SKM-1 (cell line): ENCODE results near the gene IGF2BP2.

Experiments
- DNase-seq: peaks from one replicate; lab custom pipeline; 2025; ENCODE audit not compliant: unreplicated experiment; lab: John Stamatoyannopoulos, UW

Gene IGF2BP2

DNA sequence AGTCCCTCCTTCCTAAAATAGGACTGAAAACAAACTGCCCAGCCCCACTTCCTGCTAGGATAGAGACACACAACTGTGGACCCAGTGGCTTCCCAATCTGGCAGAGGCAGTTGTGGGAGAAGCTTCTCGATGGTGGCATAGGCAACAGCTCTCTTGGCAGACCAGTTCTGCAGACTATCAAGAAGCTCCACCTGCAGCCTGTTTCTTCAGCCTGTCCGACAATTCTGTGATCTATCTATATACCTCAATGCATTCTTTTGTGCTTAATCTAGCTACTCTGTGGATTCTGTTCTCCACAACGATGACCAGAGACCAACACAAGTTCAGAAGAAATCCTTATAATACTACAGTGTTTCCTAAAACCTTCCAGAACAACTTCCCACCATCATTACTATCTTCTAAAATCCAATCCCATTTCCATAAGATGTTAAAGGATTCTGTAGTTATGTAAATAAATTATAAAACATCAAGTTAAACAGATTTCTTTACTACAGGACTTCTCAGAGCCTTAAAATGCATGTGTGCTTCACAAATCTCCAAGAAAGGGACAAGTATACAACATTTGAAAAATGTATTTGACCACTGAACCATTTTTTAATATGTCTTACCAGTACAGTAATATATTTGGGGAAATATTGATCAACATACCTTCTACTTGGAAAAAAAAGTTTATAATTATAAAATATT lies 57.7 kb downstream of the IGF2BP2 start:
- DNase-seq = no peak

DNA sequence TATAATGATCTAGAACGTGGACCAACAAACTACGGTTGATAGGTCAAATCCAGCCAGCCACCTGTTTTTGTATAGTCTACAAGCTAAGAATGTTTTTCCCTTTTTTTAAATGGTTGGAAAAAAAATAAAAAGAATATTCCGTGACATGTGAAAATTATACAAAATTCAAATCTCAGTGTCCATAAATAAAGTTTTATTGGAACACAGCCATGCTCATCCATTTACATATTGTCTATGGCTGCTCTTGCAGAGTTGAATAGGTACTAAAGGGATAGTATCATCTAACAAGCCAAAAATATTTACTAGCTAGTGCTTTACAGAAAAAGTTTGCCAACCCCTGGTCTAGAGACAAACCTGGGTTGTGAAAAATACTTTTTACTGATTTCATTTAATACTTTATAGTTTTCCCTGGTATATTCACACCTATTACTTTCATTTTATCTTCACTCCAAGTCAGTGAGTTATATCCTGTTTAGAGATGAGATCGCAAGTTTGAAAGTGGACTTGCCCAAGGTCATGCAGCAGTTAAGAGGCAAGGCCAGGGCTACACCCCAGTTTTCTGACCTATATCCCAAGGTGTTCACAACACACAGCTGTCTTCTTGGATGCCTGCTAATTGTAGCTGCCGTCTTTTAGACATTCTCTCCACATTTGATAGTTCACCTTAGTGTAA lies 58.4 kb downstream of the IGF2BP2 start:
- DNase-seq = no peak

DNA sequence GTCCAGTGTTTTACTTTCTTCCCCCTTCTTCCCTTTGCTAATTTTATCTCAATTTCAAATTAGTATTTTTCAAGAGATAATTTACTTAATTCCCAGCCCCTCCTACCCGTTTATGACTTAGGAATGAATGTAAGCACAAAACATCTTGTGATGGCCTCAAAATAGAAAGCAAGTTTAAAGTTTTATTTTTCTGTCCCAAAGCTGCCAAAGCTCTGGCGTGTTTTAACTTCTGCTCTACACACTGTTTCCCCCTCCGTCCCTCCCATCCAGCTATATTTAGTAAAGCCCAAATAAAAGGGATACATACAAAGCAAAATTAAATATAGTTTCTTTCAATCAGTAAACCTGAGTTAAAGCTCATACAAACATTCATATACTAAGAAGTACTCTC lies 59.9 kb downstream of the IGF2BP2 start:
- no peak for DNase-seq

DNA sequence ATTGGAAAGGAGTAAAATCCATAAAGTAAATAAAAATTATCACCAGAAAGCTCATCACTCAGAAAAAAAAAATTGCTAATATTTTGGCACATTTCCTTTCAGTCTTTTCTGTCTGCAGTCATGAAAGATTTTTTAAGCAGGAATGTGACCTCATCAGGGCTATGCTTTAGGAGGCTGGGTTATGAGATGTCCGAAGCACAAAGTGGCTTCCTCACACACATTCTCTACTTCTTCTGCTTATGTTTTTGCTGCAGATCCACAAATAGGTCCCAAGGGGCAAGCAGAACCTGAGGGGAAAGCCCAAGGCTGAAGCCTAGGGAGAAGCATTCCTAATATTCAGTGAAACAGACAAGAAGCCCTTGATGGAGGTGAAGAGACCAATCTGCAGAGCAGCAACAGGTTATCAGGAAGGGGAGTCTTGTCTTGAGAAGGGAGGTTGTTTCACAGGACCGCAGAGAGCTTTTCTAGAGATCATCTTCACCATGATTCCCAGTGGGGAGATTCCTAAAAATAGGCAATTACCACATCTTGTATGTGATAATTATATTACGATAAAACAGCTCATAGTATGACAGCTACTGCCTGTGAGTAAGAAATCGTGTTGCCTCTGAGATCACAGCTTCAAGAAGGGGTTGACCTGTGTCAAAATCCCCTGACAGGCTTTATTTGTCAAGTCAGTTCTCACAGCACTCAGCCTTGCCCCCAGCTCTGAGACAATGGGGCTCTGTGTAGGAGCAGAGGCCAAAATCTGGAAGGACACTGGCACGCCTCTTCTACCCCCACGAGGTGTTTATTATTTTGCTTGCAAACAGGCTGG lies 60.5 kb downstream of the IGF2BP2 start:
- no peak for DNase-seq

DNA sequence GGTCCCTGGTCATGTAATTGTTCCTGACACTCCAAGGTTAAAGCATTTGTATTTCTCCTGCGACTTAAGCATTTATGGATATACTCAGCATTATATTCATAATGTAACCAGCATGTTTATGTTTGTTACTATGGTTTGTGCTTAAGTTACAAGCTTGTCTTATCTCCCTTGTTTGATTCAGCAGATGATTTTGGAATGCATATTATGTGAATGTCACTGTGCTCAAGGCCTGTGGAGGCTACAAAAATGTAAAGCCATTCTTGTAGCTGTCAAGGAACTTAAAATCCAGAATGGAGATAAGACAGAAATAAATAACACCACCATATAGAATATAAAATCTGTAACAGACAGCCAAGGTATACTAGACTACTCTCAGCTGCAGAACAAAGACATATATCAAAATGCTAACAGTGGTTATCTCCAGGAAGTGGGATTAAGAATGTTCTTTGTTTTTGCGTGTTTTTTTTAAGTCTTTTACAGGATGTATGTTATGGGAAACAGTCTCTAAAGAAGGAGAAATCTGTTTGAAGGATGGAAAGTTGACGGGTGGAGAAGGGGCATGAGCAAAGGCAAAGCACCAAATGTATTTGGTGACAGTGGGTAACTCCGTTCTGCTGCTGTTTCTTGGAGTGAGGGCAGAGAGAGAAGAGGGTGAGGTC lies 61.4 kb downstream of the IGF2BP2 start:
- no peak for DNase-seq

DNA sequence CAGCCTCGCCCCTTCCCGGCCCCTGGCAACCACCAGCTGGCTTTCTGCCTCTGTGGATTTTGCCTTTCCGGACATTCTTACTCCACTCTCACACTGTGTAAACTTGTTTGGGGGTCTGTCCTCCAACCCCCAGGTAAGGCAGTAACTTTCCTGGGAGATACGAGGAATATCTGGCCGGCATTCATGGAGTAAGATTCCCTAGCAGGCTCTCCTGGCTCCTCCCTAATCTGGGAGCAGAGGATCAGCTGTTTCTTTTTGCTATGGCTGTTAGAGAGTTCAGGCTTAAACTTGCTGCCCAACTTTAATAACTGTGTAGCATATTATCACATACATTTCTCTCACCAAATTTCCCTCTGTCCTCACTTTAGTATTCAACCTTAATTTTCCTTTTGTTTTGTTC lies 64.3 kb downstream of the IGF2BP2 start:
- no peak for DNase-seq

DNA sequence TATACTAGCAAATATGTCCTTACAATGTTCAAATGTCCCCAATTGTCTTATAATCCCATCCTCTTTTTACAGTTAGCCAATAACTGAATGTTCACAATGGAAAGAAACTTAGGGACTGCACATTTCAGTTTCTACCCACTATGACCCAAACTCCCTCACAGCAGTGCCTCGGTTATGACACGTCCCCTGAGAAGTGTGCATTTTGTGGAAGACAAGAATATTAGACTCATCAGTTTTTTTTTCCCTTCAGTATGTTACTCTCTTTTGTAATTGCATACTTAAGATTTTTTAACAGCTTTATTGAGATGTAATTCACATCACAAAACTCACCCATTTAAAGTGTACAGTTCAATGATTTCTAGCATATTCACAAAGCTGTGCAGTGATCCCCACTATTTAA lies 64.8 kb downstream of the IGF2BP2 start:
- no peak for DNase-seq

DNA sequence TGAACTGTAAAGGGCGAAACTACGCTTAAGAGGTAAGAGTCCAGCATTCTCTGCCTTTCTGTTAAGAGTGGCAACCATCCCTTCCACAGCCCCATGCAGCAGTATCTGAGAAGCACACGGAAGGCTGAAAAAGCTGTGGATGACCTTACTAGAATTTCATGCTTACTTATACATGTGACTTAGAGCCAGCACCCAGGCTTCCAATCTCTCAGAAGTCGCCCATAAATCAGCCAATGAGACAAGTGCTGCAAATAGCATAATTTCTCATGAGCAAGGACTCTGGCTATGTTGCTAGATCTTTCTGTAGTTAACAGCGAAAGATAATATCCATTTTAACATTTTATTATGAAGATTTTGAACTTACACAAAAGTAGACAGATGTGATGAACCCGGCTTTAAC lies 65.3 kb downstream of the IGF2BP2 start:
- DNase-seq = no peak

DNA sequence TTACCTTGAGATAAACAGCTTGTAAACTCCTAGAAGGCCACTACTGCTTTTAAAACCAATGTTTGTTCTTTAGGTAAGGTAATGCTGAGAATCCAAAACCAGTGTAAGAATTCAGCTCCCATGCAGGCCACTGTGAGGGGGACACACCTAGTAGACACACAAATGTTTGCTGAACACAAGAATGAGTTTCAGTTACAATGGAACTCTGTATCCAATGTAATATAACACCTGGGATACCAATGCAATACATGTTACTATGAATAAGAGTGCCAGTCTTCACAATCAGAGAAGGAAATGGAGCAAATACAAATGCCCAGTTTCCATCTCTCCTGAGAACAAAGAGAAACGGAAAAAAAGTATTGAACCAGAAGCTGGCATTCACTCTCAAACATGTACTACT lies 65.9 kb downstream of the IGF2BP2 start:
- DNase-seq = no peak

DNA sequence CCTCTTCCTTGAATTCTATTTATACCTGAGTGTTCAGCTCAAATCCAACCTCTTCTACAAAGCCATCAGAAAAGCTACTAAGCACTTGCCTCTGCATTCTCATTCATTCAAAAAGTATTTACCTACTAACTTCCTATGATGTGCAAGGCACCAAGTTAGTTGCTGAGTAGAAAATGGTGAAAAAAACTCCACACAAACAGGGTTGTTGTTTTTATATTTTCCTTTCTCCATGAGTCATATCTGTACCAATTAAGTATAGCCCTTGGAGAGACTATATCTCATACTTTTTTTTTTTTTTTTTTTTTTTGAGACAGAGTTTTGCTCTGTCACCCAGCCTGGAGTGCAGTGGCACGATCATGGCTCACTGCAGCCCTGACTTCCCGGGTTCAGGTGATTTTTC lies 67.7 kb downstream of the IGF2BP2 start:
- no peak for DNase-seq

DNA sequence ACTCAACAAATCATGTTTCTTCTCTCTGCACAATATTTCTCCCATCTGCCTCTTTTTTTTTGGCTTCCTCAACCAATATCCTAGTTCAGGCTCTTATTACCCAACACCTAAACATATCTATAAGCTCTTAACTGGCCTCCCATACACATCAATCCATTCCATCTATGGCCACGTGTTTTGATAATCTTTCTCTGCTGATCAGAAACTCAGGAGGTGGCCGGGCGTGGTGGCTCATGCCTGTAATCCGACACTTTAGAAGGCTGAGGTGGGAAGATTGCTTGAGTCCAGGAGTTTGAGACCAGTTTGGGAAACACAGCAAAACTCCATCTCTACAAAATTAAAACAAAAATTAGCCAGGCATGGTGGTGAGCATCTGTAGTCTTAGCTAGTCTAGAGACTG lies 68.4 kb downstream of the IGF2BP2 start:
- no peak for DNase-seq

DNA sequence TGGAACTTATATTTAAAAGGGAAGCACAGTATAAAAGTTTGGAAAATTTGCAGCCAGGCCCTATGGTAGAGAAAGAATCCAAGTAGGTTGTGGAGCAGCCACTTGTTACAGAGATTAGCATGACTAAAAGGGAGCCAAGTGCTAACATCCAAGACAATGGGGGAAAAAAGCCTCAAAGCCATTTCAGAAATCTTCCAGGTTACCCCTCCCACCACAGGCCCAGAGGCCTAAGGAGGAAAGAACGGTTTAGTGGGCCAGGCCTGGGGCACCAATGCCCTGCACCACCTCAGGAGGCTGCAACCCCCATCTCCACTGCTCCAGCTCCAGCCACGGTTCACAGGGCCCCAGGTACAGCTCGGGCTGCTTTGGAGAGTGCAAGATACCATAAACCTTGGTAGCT lies 69.9 kb downstream of the IGF2BP2 start:
- DNase-seq = no peak

DNA sequence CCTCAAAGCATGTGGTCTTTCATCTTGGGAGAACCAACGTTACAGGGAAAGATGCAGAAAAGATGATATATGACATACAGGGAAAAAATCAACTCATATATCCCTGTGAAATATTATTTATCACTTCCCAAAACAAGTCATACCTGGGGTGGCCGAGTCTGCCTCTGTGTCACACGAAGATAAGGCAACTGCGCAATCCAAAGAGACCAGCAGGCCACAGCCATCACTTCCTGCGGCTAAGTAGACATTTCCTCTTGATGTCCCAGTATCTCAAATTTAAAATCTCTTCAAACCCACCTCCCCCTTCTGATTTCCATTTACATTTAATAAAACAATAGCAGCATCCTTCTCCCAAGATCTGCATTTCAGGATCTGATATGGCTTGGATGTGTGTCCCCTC lies 71.5 kb downstream of the IGF2BP2 start:
- DNase-seq = no peak

DNA sequence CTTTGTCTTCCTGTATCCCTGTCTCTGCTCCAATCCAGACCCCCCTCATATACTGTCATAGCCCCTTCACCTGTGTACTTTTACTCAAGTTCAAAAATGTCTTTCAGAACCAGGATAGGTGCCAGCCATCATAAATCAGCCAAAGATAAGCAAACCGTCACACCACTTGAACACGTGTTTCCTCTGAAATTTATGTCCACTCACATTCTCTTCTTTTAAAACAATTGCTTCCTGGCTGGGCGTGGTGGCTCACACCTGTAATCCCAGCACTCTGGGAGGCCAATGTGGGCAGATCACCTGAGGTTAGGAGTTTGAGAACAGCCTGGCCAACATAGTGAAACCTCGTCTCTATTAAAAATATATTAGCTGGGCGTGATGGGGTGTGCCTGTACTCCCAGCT lies 74.1 kb downstream of the IGF2BP2 start:
- DNase-seq = no peak

DNA sequence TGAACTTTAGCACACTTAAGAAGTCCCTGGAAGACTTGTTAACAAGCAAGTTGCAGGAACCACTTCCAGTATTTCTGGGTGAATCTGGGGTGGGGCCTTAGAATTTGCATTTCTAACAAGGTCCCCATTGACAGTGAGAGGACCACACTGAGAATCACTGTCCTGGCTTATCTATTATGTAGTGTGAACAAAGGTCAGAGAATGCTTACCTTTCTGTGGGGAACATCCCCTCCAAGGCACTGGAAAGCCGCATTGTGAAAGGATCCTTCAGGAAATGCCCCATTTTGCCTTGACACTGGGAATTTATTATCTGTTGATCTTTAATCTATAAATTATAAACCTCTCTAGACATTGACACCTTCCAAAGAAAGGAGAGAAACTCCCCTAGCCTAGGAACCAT lies 74.8 kb downstream of the IGF2BP2 start:
- DNase-seq = no peak

DNA sequence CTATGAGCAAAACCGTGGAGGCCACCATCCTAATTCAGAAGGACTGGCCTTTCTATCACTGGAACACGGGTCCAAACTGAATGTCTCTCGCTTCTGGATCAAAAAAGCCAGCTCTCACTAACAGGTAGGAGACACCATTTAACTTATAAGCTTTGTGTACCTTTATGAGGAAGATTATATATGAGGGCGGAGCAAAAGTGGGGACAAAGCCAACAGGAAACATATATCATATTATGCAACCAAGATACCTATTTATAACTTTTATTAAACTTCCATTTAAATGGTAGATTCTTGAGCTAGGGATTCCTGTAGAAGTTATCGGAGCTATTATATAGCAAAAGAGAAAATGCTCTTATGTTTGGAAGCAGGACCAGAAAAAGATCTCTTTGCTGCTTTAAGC lies 78.4 kb downstream of the IGF2BP2 start:
- no peak for DNase-seq

DNA sequence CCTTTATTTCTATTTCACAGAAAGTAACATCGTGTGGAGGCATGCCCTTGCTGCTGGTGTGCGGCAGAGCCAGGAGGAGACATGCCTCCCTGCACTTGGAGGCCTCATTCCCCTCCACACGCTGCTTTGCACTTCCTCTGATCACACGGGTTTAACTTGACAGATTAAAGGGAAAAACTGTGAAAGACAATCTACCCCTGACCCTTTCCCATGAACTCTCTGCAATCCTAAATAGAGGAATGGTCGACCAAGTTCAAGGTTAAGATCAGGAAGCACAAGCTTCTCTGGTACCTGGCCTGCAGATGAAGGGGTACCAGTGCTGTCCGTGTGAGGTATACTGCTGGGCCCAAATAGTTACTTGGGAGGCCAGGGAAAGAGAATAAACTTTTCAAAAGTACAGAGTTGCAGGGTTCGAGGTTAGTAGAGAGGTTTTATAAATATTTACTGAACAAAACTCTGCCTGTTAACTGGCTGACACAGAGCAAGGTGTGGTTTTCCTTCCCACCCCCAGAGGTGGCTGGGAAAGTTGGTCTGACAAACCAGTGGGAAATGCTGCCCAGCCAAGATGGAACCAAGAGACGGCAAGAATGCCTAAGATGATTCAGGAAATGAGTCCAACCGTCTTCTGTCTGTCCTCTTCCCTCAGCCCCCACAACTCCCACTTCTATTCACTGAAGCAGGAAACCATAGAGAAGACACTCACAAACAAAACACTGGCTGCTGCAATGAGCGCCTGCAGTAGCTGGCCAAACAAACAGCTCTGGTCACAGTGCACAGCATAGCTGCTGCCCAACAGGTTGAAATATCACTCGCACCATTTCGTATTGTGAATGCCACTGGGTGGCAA lies 79.6 kb downstream of the IGF2BP2 start:
- no peak for DNase-seq

DNA sequence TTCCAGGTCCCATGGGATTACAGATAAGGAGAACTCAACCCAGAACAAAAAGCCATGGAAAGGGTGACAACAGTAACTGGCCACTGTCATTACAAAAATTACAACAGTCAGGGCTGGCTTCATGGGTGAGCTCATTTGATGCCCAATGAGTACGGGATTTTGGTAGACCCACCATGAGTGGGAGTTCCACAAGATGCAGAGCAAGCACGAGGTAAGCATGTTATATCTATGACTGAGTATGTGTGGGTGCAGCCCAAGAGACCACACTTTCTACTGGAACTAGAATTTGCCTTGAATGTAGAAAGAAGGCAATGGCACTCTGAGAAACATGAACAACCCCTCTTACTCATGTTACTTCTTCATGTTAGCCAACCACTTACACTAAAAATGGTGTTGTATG lies 83.3 kb downstream of the IGF2BP2 start:
- no peak for DNase-seq

DNA sequence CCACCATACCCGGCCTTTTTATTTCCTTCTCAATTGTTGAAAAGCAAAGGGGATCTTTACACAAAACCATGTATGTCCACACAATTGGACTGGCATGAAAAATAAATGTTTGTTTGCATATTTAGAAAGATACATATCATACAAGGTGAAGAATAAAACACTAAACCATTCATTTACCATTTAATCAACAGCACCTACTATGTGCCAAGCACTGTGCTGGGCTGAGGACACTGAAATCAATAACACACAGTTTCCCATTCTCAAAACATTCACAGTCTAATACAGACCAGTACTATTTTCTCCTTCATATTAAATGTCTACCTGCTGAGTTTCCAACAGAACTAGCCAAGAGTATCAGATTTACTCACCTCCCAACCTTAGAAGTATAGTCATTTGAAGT lies 84.7 kb downstream of the IGF2BP2 start:
- DNase-seq = no peak

DNA sequence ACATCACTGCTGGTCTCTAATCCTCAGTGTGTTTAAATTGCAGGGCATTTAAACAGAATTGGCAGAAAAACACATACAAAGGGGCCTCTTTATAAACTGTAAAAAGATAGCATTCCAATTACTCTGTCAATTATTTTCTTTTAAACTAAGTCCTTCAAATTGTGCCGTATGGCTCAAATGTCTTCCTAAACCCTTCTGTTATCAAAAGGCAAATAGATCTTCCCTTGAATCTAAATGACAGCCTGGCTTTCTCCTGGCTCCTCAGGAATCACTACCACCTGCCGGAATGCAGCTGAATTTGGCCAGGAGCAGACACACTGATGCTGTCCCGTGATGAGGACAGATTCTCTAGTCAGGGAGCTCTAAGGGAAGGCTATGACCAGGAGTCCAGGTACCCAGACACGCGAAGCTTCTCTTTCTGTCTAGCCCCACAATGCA lies 85.6 kb downstream of the IGF2BP2 start:
- no peak for DNase-seq
